Neural cell (in vitro differentiated cells): Measurements from ENCODE around the gene MUC22. TPM values are rescaled to one million over a fixed set of nuclear protein-coding genes. Genes with fewer than 3 reads are reported as not detected.

ENCODE experiments used
- H2AFZ ChIP-seq: fragments of 200-600, 300-800 bp; sonication (generic), shearing (Covaris generic); 2 replicates; pipeline ENCODE4 v1.6.0; 2014; ENCODE audit warnings: low read depth, mild to moderate bottlenecking, antibody characterized with exemption, low read length, moderate library complexity
- H3F3A ChIP-seq: fragments of 200-600 bp; shearing (Covaris generic); 2 replicates; pipeline ENCODE4 v1.6.1; 2016; ENCODE audit warnings: mild to moderate bottlenecking, moderate library complexity, mixed read lengths, antibody characterized with exemption, low read length; ENCODE audit not compliant: insufficient read depth, poor library complexity, severe bottlenecking
- H3K27ac ChIP-seq: fragments of 200-600, 300-800 bp; sonication (generic), shearing (Covaris generic); 2 replicates; pipeline ENCODE4 v1.5.1; 2014; ENCODE audit warnings: mild to moderate bottlenecking, low read length, moderate library complexity
- H3K27me3 ChIP-seq: fragments of 300-800, 200-600 bp; sonication (generic), shearing (Covaris generic); 2 replicates; pipeline ENCODE4 v1.6.0; 2014; ENCODE audit warnings: mild to moderate bottlenecking, low read depth, low read length, moderate library complexity; ENCODE audit not compliant: insufficient read depth
- H3K36me3 ChIP-seq: fragments of 300-800, 200-600 bp; sonication (generic), shearing (Covaris generic); 2 replicates; pipeline ENCODE4 v1.5.1; 2014; ENCODE audit warnings: mild to moderate bottlenecking, antibody characterized with exemption, low read length, moderate library complexity; ENCODE audit not compliant: insufficient read depth
- H3K4me2 ChIP-seq: fragments of 300-800, 200-600 bp; sonication (generic), shearing (Covaris generic); 2 replicates; pipeline ENCODE4 v1.6.0; 2014; ENCODE audit warnings: mild to moderate bottlenecking, low read length
- H3K4me3 ChIP-seq: fragments of 300-800, 200-600 bp; sonication (generic), shearing (Covaris generic); 2 replicates; pipeline ENCODE4 v1.5.1; 2014; ENCODE audit warnings: mild to moderate bottlenecking, low read length, moderate library complexity
- H3K79me2 ChIP-seq: fragments of 200-600 bp; shearing (Covaris generic); replicated peaks from 2 replicates; pipeline ENCODE4 v1.6.0; 2014; ENCODE audit warnings: mild to moderate bottlenecking, low read length, moderate library complexity; ENCODE audit not compliant: insufficient read depth
- H3K9ac ChIP-seq: fragments of 300-800, 200-600 bp; sonication (generic), shearing (Covaris generic); 2 replicates; pipeline ENCODE4 v1.6.1; 2016; ENCODE audit warnings: mild to moderate bottlenecking, low read length, mixed read lengths
- H3K9me2 ChIP-seq: fragments of 200-600 bp; shearing (Covaris generic); 2 replicates; pipeline ENCODE4 v1.6.1; 2016; ENCODE audit warnings: mild to moderate bottlenecking, low read length, mixed read lengths; ENCODE audit not compliant: insufficient read depth
- H3K9me3 ChIP-seq: fragments of 200-600, 300-800 bp; sonication (generic), shearing (Covaris generic); 2 replicates; pipeline ENCODE4 v1.6.1; 2016; ENCODE audit warnings: mild to moderate bottlenecking, mixed run types, low read length, moderate library complexity, mixed read lengths
- H4K20me1 ChIP-seq: fragments of 200-600 bp; shearing (Covaris generic); 2 replicates; pipeline ENCODE4 v1.6.1; 2016; ENCODE audit warnings: mild to moderate bottlenecking, mixed run types; ENCODE audit not compliant: insufficient read depth
- CTCF ChIP-seq: fragments of 450-650 bp; IDR thresholded peaks from 2 replicates; pipeline ENCODE4 v1.5.1; 2014; ENCODE audit warnings: antibody characterized with exemption, mild to moderate bottlenecking, moderate library complexity; ENCODE audit not compliant: poor library complexity, severe bottlenecking
- EP300 ChIP-seq: fragments of 450-650 bp; conservative IDR thresholded peaks from 2 replicates; pipeline ENCODE4 v1.6.1; 2014; ENCODE audit warnings: antibody characterized with exemption, mild to moderate bottlenecking, moderate library complexity; ENCODE audit not compliant: poor library complexity, severe bottlenecking
- EZH2 ChIP-seq: fragments of 200-600, 300-800 bp; shearing (Covaris generic), sonication (generic); IDR thresholded peaks from 2 replicates; pipeline ENCODE4 v1.6.1; 2014; ENCODE audit warnings: antibody characterized with exemption, low read length, borderline replicate concordance, mild to moderate bottlenecking; ENCODE audit not compliant: insufficient read depth, poor library complexity, severe bottlenecking
- MXI1 ChIP-seq: fragments of 450-650 bp; conservative IDR thresholded peaks from 2 replicates; pipeline ENCODE4 v1.6.1; 2014; ENCODE audit warnings: antibody characterized with exemption, mild to moderate bottlenecking; ENCODE audit not compliant: poor library complexity, severe bottlenecking
- POLR2AphosphoS5 ChIP-seq: IDR thresholded peaks from 2 replicates; pipeline ENCODE4 v1.6.1; 2012
- RAD21 ChIP-seq: fragments of 450-650 bp; conservative IDR thresholded peaks from 2 replicates; pipeline ENCODE4 v1.6.1; 2014; ENCODE audit warnings: antibody characterized with exemption, mild to moderate bottlenecking, moderate library complexity
- REST ChIP-seq: IDR thresholded peaks from 2 replicates; pipeline ENCODE4 v1.6.1; 2012; ENCODE audit warnings: borderline replicate concordance
- TAF1 ChIP-seq: IDR thresholded peaks from 2 replicates; pipeline ENCODE4 v1.6.1; 2012; ENCODE audit warnings: low read depth
- polyA plus RNA-seq: library from polyadenylated mRNA; depleted of rRNA; stranded (reverse); fragments of >200 nt; gene quantifications from 2 replicates; pipeline ENCODE4 v1.2.3, GENCODE V29; 2014

MUC22 gene
- polyA plus RNA-seq, 1 donor from 2014 or later, result not detected

GRCh38 chr6:31035862-31036497 lies 25.7 kb downstream of the MUC22 start:
- no peaks in the 10 kb centered on the region for H3K36me3 ChIP-seq
- no peak overlapping the region for H3K4me2 ChIP-seq
- H3K9ac ChIP-seq, result no peak overlapping the region
- no peak overlapping the region for H2AFZ ChIP-seq
- no peaks in the 10 kb centered on the region for H3F3A ChIP-seq
- no peak for TF ChIP-seq POLR2AphosphoS5
- no peak for TF ChIP-seq MXI1
- TF ChIP-seq EZH2, result no peak
- H3K9me3 ChIP-seq, result no peaks in the 10 kb centered on the region
- no peaks in the 10 kb centered on the region for H3K9me2 ChIP-seq
- no peaks in the 10 kb centered on the region for H3K27me3 ChIP-seq
- H3K27ac ChIP-seq, result no peak overlapping the region
- no peaks in the 10 kb centered on the region for H4K20me1 ChIP-seq
- H3K4me3 ChIP-seq, result no peak overlapping the region
- no peaks in the 10 kb centered on the region for H3K79me2 ChIP-seq

GRCh38 chr6:31037169-31037568 lies 26.9 kb downstream of the MUC22 start:
- no peaks in the 10 kb centered on the region for H4K20me1 ChIP-seq
- no peak overlapping the region for H3K4me3 ChIP-seq
- no peaks in the 10 kb centered on the region for H3K79me2 ChIP-seq
- no peaks in the 10 kb centered on the region for H3F3A ChIP-seq
- no peaks in the 10 kb centered on the region for H3K27me3 ChIP-seq
- no peak overlapping the region for H3K27ac ChIP-seq
- no peak overlapping the region for H2AFZ ChIP-seq
- no peaks in the 10 kb centered on the region for H3K9me3 ChIP-seq
- no peaks in the 10 kb centered on the region for H3K36me3 ChIP-seq
- H3K4me2 ChIP-seq, result no peak overlapping the region
- no peak for TF ChIP-seq CTCF
- TF ChIP-seq TAF1, result no peak
- no peak for TF ChIP-seq POLR2AphosphoS5
- H3K9ac ChIP-seq, result no peak overlapping the region
- no peaks in the 10 kb centered on the region for H3K9me2 ChIP-seq

- Histone ChIP-seq H4K20me1 (no peaks in the 10 kb centered on the region), H3F3A (no peaks in the 10 kb centered on the region), H3K9me2 (no peaks in the 10 kb centered on the region), H3K9ac (no peak overlapping the region), H3K36me3 (no peaks in the 10 kb centered on the region), H3K27ac (no peak overlapping the region), H2AFZ (no peak overlapping the region), H3K27me3 (no peaks in the 10 kb centered on the region), H3K4me3 (no peak overlapping the region), H3K4me2 (no peak overlapping the region), H3K79me2 (no peaks in the 10 kb centered on the region), H3K9me3 (no peaks in the 10 kb centered on the region)
- TF ChIP-seq TAF1 (no peak), RAD21 (no peak), CTCF (no peak), POLR2AphosphoS5 (no peak), REST (no peak), EZH2 (no peak), EP300 (no peak), MXI1 (no peak)
These were observed 27.4 kb downstream of the MUC22 start for GRCh38 chr6:31037682-31038081.
